GM12891 (cell line): ENCODE measurements around the gene CELSR3. TPM values are rescaled to one million over a fixed set of nuclear protein-coding genes. Genes with fewer than 3 reads are reported as not detected.
A peak's percentile ranks its signal among the peaks of the same experiment; 100 is the strongest.

ENCODE experiments used
- DNase-seq: peaks from one replicate; pipeline ENCODE4 v3.0.0; 2011; ENCODE audit warnings: low spot score; ENCODE audit not compliant: insufficient read length
- FAIRE-seq: peaks from 2 replicates; lab custom pipeline; 2011; peaks lifted over from hg19 to GRCh38; lab: Jason Lieb, UNC
- PAX5 ChIP-seq: IDR thresholded peaks from 2 replicates; pipeline ENCODE4 v1.6.1; 2011; ENCODE audit warnings: low read length, moderate library complexity, mild to moderate bottlenecking; ENCODE audit not compliant: insufficient read depth, severe bottlenecking
- POLR2A ChIP-seq: IDR thresholded peaks from 2 replicates; pipeline ENCODE4 v1.6.1; 2011; ENCODE audit warnings: low read depth, low read length, control low read depth
- POLR2AphosphoS5 ChIP-seq: IDR thresholded peaks from 2 replicates; pipeline ENCODE4 v1.6.1; 2011; ENCODE audit warnings: low read depth, low read length, control low read depth
- POU2F2 ChIP-seq: IDR thresholded peaks from 2 replicates; pipeline ENCODE4 v1.6.1; 2011; ENCODE audit warnings: low read depth, mild to moderate bottlenecking, control low read depth, low read length, moderate library complexity
- SPI1 ChIP-seq: IDR thresholded peaks from 2 replicates; pipeline ENCODE4 v1.6.1; 2011; ENCODE audit warnings: low read depth, low read length, control low read depth
- TAF1 ChIP-seq: IDR thresholded peaks from 2 replicates; pipeline ENCODE4 v1.6.1; 2011; ENCODE audit warnings: low read depth, low read length, control low read depth
- polyA plus RNA-seq: library from polyadenylated mRNA; unstranded; fragments of >200 nt; gene quantifications from one replicate; pipeline ENCODE4 v1.2.1, GENCODE V29; 2012; ENCODE audit warnings: low read depth, missing spikeins, inconsistent platforms; ENCODE audit not compliant: missing spikeins

CELSR3 gene
- 0.35 TPM for polyA plus RNA-seq

- FAIRE-seq (peak; percentile 88), DNase-seq (no peak)
These were observed at the start of gene CELSR3 for GRCh38 chr3:48662753-48663488. Gene CELSR3 (minus strand): TSS chr3:48662886. CDS start chr3:48662634, 252 bp downstream.

GRCh38 chr3:48711727-48712126 lies 49.0 kb upstream of the CELSR3 start:
- no peak for TF ChIP-seq SPI1
- TF ChIP-seq PAX5 = no peak
- no peak for TF ChIP-seq POLR2AphosphoS5
- no peak for TF ChIP-seq TAF1
- TF ChIP-seq POLR2A = no peak
- no peak for TF ChIP-seq POU2F2
- DNase-seq (no peak), FAIRE-seq (no peak)

More at GRCh38 chr3:48662753-48663488, at the start of gene CELSR3:
- no peak for TF ChIP-seq PAX5
- no peak for TF ChIP-seq POLR2AphosphoS5
- no peak for TF ChIP-seq POU2F2
- TF ChIP-seq SPI1 = no peak

GRCh38 chr3:48709051-48709461 lies 46.4 kb upstream of the CELSR3 start:
- FAIRE-seq = peak; percentile 54
- TF ChIP-seq PAX5 = no peak
- no peak for TF ChIP-seq POU2F2
- no peak for TF ChIP-seq SPI1
- no peak for TF ChIP-seq POLR2AphosphoS5
- no peak for TF ChIP-seq POLR2A
- no peak for TF ChIP-seq TAF1
- no peak for DNase-seq

GRCh38 chr3:48708481-48708889 lies 45.8 kb upstream of the CELSR3 start:
- DNase-seq (no peak), FAIRE-seq (no peak)
- TF ChIP-seq POLR2A (no peak), TAF1 (no peak), POLR2AphosphoS5 (no peak), SPI1 (no peak), POU2F2 (no peak), PAX5 (no peak)

- FAIRE-seq (no peak), DNase-seq (no peak)
- TF ChIP-seq TAF1 (no peak), POLR2A (no peak), POU2F2 (no peak), SPI1 (no peak), POLR2AphosphoS5 (no peak), PAX5 (no peak)
These were observed 44.5 kb upstream of the CELSR3 start for GRCh38 chr3:48707157-48707556.

GRCh38 chr3:48702320-48702920 lies 39.7 kb upstream of the CELSR3 start:
- FAIRE-seq = no peak
- TF ChIP-seq POLR2AphosphoS5 = no peak
- TF ChIP-seq TAF1 = no peak
- no peak for TF ChIP-seq POLR2A
- TF ChIP-seq PAX5 = no peak
- TF ChIP-seq SPI1 = no peak
- no peak for TF ChIP-seq POU2F2
- DNase-seq = no peak

GRCh38 chr3:48700731-48701405 lies 38.2 kb upstream of the CELSR3 start:
- TF ChIP-seq PAX5 (no peak), POU2F2 (no peak), POLR2A (no peak), TAF1 (no peak), SPI1 (no peak), POLR2AphosphoS5 (no peak)
- FAIRE-seq = no peak
- DNase-seq = no peak

GRCh38 chr3:48698891-48699290 lies 36.2 kb upstream of the CELSR3 start:
- FAIRE-seq = no peak
- no peak for DNase-seq
- TF ChIP-seq POU2F2 (no peak), POLR2A (no peak), SPI1 (no peak), POLR2AphosphoS5 (no peak), TAF1 (no peak), PAX5 (no peak)

- TF ChIP-seq POU2F2 = no peak
- TF ChIP-seq SPI1 = no peak
- no peak for TF ChIP-seq TAF1
- TF ChIP-seq POLR2A = no peak
- TF ChIP-seq PAX5 = no peak
- TF ChIP-seq POLR2AphosphoS5 = no peak; the same call in 1 of the 2 replicates
- FAIRE-seq = no peak
- DNase-seq = no peak
These were observed 35.3 kb upstream of the CELSR3 start for GRCh38 chr3:48697952-48698351.
